Pancreas (tissue), 10 donors: ENCODE results near the gene RHOA. TPM values are rescaled to one million over a fixed set of nuclear protein-coding genes. Genes with fewer than 3 reads are reported as not detected.
A peak's percentile ranks its signal among the peaks of the same experiment; 100 is the strongest.
"Not testable (repeated sequence)": the region's sequence is repeated elsewhere in the genome, so short reads cannot be mapped to it uniquely, and the experiment has no call there.

Source experiments
- ATAC-seq, 4 donors: fragments of 200-7000 bp; cut with Tn5 transposase; one replicate each; pipeline versions ENCODE4 v1.8.0 to v1.9.1; 2020; ENCODE audit warnings: mild to moderate bottlenecking in 4 of 4, moderate library complexity in 4 of 4
- DNase-seq, 6 donors: peaks; one replicate each; pipeline ENCODE4 v3.0.0-alpha.2; 2020
- FAIRE-seq: peaks from 2 replicates; lab custom pipeline; 2012; peaks lifted over from hg19 to GRCh38; lab: Jason Lieb, UNC
- H3K27ac ChIP-seq, 4 donors: fragments of 200-600 bp; sonication (generic); 1 replicate in 3 of 4; 2 replicates in 1 of 4; pipeline versions ENCODE4 v1.5.0 to v1.8.0; 2020
- H3K27me3 ChIP-seq, 4 donors: fragments of 200-600 bp; one replicate each; pipeline ENCODE4 v1.8.0; 2021
- H3K36me3 ChIP-seq, 3 donors: fragments of 200-600 bp; sonication (generic) in 1 of 3; one replicate each; pipeline versions ENCODE4 v1.5.0 to v1.8.0; 2020 to 2021
- H3K4me1 ChIP-seq, 3 donors: fragments of 200-600 bp; one replicate each; pipeline ENCODE4 v1.8.0; 2021
- H3K4me3 ChIP-seq, 4 donors: fragments of 200-600 bp; sonication (generic) in 2 of 4; one replicate each; pipeline versions ENCODE4 v1.5.0 to v1.8.0; 2020 to 2021
- H3K9me3 ChIP-seq, 4 donors: fragments of 200-600 bp; one replicate each; pipeline ENCODE4 v1.8.0; 2021
- CTCF ChIP-seq, 4 donors: fragments of 200-600 bp; sonication (generic) in 3 of 4; IDR thresholded peaks; one replicate each; pipeline versions ENCODE4 v1.5.0 to v1.8.0; 2021; ENCODE audit warnings: antibody characterized with exemption in 4 of 4
- WGBS, 2 donors: extraction: QIAGEN DNeasy Blood & Tissue Kit; methylation state at CpG; one replicate each; pipeline ENCODE4 v1.1.7; 2013; 5-methylcytosine and 5-hydroxymethylcytosine counted together
- intact Hi-C, 3 donors: fragments of 100-400 bp; cut with DNase I; formaldehyde crosslinking; loops; one replicate each; pipeline versions ENCODE4 v1.11.1 to v1.14.2; 2022
- polyA plus RNA-seq, 2 donors: library from polyadenylated mRNA; stranded (reverse); fragments of 200-250 nt; gene quantifications; one replicate each; pipeline ENCODE4 v1.2.3, GENCODE V29; 2013
- total RNA-seq, 6 donors: library from RNA; stranded (reverse); fragmentation: NEBNext Ultra II Directional in 4 of 6; extraction: Animal tissue kit (Norgen Biotek cat#: 25700) in 4 of 6; gene quantifications; one replicate each; pipeline versions ENCODE4 v1.2.1 to v1.2.4, GENCODE V29; 2021 to 2023
- donor health status: healthy with polysubstance abuse.
- donor health status: DM: no; HTN: no; CAD: no; lungs with moderate emphysema.
- donor health status: DM: no; HTN: no; CAD: no.
- donor health status: control.
- donor health status: control.
- donor health status: Bipolar disorder and iron deficiency.
- donor health status: DM: yes; HTN: yes; CAD: no.
- donor health status: DM: no; HTN: no; CAD: no.
- donor health status: DM: no; HTN: no; CAD: no.
- donor health status: DM: yes; HTN: yes; CAD: no.

Gene RHOA
- total and polyA plus RNA-seq, 8 donors: 77.8 to 209 (median 138) TPM

GRCh38 chr3:49339581-49339940 is 72.2 kb downstream of the RHOA start:
- Histone ChIP-seq H3K4me1 (peaks cover 0 to 16% (median 0%) of the 10 kb centered on the region in 3 donors), H3K4me3 (peak overlapping the region; percentile 52 to 92 (median 77)), H3K9me3 (no peaks in the 10 kb centered on the region), H3K36me3 (peaks cover 0 to 7% (median 3%) of the 10 kb centered on the region in 3 donors), H3K27me3 (no peaks in the 10 kb centered on the region), H3K27ac (peak overlapping the region; percentile 71 to 96 (median 87))
- ATAC-seq: peak in 2 of 4 donors; percentile 5 to 11
- intact Hi-C loops: no loop called here
- FAIRE-seq: no peak
- peak in 4 of 6 donors; percentile 32 to 71 (median 56) for DNase-seq
- WGBS, 2 donors: 1% methylated on average over 17 of the region's 17 CpGs
- no peak for TF ChIP-seq CTCF (IDR thresholded peaks at IDR 0.05)

- intact Hi-C loops: no loop called here
- DNase-seq (no peak), ATAC-seq (no peak), FAIRE-seq (no peak)
- Histone ChIP-seq H3K36me3 (peaks cover 0 to 22% (median 9%) of the 10 kb centered on the region in 3 donors), H3K27me3 (no peaks in the 10 kb centered on the region), H3K4me1 (peaks cover 0 to 9% (median 0%) of the 10 kb centered on the region in 3 donors), H3K9me3 (no peaks in the 10 kb centered on the region), H3K4me3 (no peak overlapping the region), H3K27ac (no peak overlapping the region)
- TF ChIP-seq CTCF (IDR thresholded peaks at IDR 0.05): no peak
- WGBS, 2 donors: 88 to 90% methylated on average over 5 of the region's 5 CpGs
Observed at GRCh38 chr3:49333916-49334633, 77.7 kb downstream of the RHOA start.

- TF ChIP-seq CTCF (IDR thresholded peaks at IDR 0.05): no peak
- intact Hi-C loops: no loop called here
- H3K4me1 ChIP-seq: peaks cover 0 to under 1% (median 0%) of the 10 kb centered on the region in 3 donors
- H3K27me3 ChIP-seq: no peaks in the 10 kb centered on the region
- DNase-seq: no peak
- H3K9me3 ChIP-seq: no peaks in the 10 kb centered on the region
- H3K4me3 ChIP-seq: no peak overlapping the region
- FAIRE-seq: no peak
- H3K36me3 ChIP-seq: peaks cover 0 to 22% (median 9%) of the 10 kb centered on the region in 3 donors
- peak in 1 of 4 donors; percentile 37 for ATAC-seq
- 90 to 100% methylated on average over 3 of the region's 3 CpGs for WGBS, 2 donors
- no peak overlapping the region for H3K27ac ChIP-seq
Observed at GRCh38 chr3:49333091-49333490, 78.7 kb downstream of the RHOA start.

GRCh38 chr3:49329186-49329585 is 82.6 kb downstream of the RHOA start:
- DNase-seq (no peak), ATAC-seq (no peak), FAIRE-seq (no peak)
- H3K27ac ChIP-seq: no peak overlapping the region
- no peaks in the 10 kb centered on the region for H3K9me3 ChIP-seq
- H3K36me3 ChIP-seq: peaks cover 6 to 47% (median 13%) of the 10 kb centered on the region in 3 donors
- intact Hi-C loops: no loop called here
- H3K4me1 ChIP-seq: no peaks in the 10 kb centered on the region
- H3K27me3 ChIP-seq: no peaks in the 10 kb centered on the region
- 87 to 88% methylated on average over 4 of the region's 4 CpGs for WGBS, 2 donors
- no peak overlapping the region for H3K4me3 ChIP-seq
- no peak for TF ChIP-seq CTCF (IDR thresholded peaks at IDR 0.05)

GRCh38 chr3:49328350-49328749 is 83.4 kb downstream of the RHOA start:
- intact Hi-C loops, FAIRE-seq, H3K27ac ChIP-seq, H3K4me3 ChIP-seq, ATAC-seq, DNase-seq, H3K27me3 ChIP-seq, H3K9me3 ChIP-seq, H3K4me1 ChIP-seq: not testable (repeated sequence)
- H3K36me3 ChIP-seq: peaks cover 6 to 40% (median 11%) of the 10 kb centered on the region in 3 donors
- WGBS, 2 donors: 78 to 80% methylated on average over 2 of the region's 2 CpGs
